Measurements from ENCODE around the gene OR10K2. TPM values are rescaled to one million over a fixed set of nuclear protein-coding genes. Genes with fewer than 3 reads are reported as not detected.

Gene OR10K2
- total RNA-seq, 1 experiment from 2014 or later, result not detected

DNA sequence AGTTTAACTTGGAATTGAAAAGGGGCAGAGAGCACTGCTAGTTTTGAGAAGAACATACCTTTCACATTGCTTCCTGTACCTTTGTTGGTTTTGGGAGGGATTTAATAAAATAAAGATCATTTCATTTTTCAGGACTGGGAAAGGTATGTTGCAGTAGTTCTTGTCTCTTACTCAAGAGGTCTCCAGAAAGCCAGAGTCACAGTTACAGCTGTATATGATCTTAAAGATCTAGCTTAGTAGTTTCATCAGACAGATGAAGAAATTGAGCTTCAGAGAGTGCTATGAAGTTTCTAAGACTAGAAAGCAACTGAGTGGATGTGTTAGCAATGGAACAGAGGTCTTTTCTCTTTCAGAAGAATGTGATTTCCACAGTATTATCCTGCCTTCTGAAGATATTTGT lies 1.0 kb downstream of the OR10K2 start:
- H2AK5ac ChIP-seq (ENCODE audit: insufficient read length, low read length), result no peak overlapping the region
- H3K9me3 Mint-ChIP-seq, result peaks cover 7 to 12% of the 10 kb centered on the region in 2 experiments; a peak in 3 of 5 replicates
- no peak overlapping the region for H3K9ac ChIP-seq (ENCODE audit: extremely low read depth, insufficient read length, low read length)
- no peak overlapping the region for H3K14ac ChIP-seq (ENCODE audit: insufficient read depth, low read length)
- DNase-seq, result no peak
- no peak overlapping the region for H3K4me2 ChIP-seq (ENCODE audit: insufficient read depth, insufficient read length, low read length)
- no peaks in the 10 kb centered on the region for H3K79me2 ChIP-seq (ENCODE audit: insufficient read depth, low read length)
- no peaks in the 10 kb centered on the region for H3K27me3 ChIP-seq (ENCODE audit: insufficient read depth, low read length)
- H2BK5ac ChIP-seq (ENCODE audit: insufficient read length, low read length), result no peak overlapping the region
- no peaks in the 10 kb centered on the region; the same call in 1 of the 2 replicates for H3K27me3 Mint-ChIP-seq (ENCODE audit: low read depth)
- H2AFZ ChIP-seq (ENCODE audit: low read length), result no peak overlapping the region
- no peak for TF ChIP-seq CTCF (conservative IDR thresholded peaks at IDR 0.05)
- no peak overlapping the region for H3K56ac ChIP-seq (ENCODE audit: insufficient read length, low read depth, low read length)
- H2BK120ac ChIP-seq (ENCODE audit: low read depth, low read length, poor library complexity, severe bottlenecking), result no peak overlapping the region
- H4K91ac ChIP-seq (ENCODE audit: insufficient read length, low read depth, low read length), result no peak overlapping the region
- H2BK12ac ChIP-seq (ENCODE audit: insufficient read length, low read depth, low read length), result no peak overlapping the region
- H4K5ac ChIP-seq (ENCODE audit: insufficient read length, low read depth, low read length), result no peak overlapping the region
- H2BK20ac ChIP-seq (ENCODE audit: low read depth, low read length, poor library complexity, severe bottlenecking), result no peak overlapping the region
- H3K9me3 ChIP-seq (ENCODE audit: control insufficient read depth, low read depth, low read length), result no peaks in the 10 kb centered on the region
- no peak overlapping the region for H3K4ac ChIP-seq (ENCODE audit: low read depth, low read length)
- H4K8ac ChIP-seq (replicated peaks; ENCODE audit: insufficient read length, low read depth, low read length), result no peak overlapping the region
- H3K79me1 ChIP-seq (ENCODE audit: insufficient read depth, low read depth, low read length, poor library complexity, severe bottlenecking), result no peaks in the 10 kb centered on the region
- H4K20me1 ChIP-seq (ENCODE audit: control insufficient read depth, insufficient read depth, insufficient read length), result no peaks in the 10 kb centered on the region
- no peaks in the 10 kb centered on the region for H3K23me2 ChIP-seq (ENCODE audit: insufficient read length, low read depth, low read length, poor library complexity, severe bottlenecking)
- H2BK15ac ChIP-seq (ENCODE audit: low read depth, low read length), result no peak overlapping the region
- no peak overlapping the region for H3K18ac ChIP-seq (ENCODE audit: insufficient read length, low read depth, low read length)
- peaks cover 31 to 34% of the 10 kb centered on the region in 2 experiments for H3K4me1 Mint-ChIP-seq
- no peak overlapping the region for H3K23ac ChIP-seq (ENCODE audit: insufficient read length, low read depth, low read length)
- H3K4me1 ChIP-seq (ENCODE audit: insufficient read depth, low read length), result no peaks in the 10 kb centered on the region; the same call in 1 of the 2 replicates
- no peak overlapping the region for H3K27ac ChIP-seq (ENCODE audit: insufficient read length, low read depth, low read length)
- H3K27ac Mint-ChIP-seq, result peak overlapping the region in 1 of 3 experiments; percentile 13; a peak in 2 of 7 replicates
- H3T11ph ChIP-seq (ENCODE audit: low read length), result no peak overlapping the region
- H3K4me3 Mint-ChIP-seq, result no peak overlapping the region
- no peaks in the 10 kb centered on the region; a peak in 1 of 7 replicates for H3K36me3 Mint-ChIP-seq (ENCODE audit: insufficient read depth in 1 of 3, low read depth in 3 of 3)
